Measurements from ENCODE around the gene P2RY14.

DNA sequence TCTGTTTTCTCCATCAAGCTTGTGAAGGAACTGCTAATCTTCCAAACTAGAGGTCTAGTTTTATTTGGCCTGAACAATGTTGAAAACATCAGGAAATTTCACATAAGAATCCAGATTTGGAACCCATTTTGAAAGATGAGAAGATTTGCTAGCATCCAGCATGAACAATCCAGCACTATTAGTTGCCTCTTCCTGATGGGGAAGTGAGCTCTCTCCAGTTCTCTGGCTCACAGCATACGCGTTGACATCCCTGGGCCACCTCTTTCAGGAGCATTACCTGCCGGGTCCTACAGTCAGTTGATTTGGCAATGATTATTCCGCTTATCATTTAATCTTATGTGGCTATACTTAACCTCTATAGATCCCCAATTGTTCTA, 27.4 kb upstream of the P2RY14 start:
- TF ChIP-seq, protein P1, sequence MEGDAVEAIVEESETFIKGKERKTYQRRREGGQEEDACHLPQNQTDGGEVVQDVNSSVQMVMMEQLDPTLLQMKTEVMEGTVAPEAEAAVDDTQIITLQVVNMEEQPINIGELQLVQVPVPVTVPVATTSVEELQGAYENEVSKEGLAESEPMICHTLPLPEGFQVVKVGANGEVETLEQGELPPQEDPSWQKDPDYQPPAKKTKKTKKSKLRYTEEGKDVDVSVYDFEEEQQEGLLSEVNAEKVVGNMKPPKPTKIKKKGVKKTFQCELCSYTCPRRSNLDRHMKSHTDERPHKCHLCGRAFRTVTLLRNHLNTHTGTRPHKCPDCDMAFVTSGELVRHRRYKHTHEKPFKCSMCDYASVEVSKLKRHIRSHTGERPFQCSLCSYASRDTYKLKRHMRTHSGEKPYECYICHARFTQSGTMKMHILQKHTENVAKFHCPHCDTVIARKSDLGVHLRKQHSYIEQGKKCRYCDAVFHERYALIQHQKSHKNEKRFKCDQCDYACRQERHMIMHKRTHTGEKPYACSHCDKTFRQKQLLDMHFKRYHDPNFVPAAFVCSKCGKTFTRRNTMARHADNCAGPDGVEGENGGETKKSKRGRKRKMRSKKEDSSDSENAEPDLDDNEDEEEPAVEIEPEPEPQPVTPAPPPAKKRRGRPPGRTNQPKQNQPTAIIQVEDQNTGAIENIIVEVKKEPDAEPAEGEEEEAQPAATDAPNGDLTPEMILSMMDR (IDR thresholded peaks at IDR 0.05; ENCODE audit: low read length): no peak
- TF ChIP-seq EZH2 (optimal IDR thresholded peaks at IDR 0.05; ENCODE audit: low read depth, low read length) (no peak), EZH2phosphoT487 (IDR thresholded peaks at IDR 0.05; ENCODE audit: low read length) (no peak)
